HepG2 (cell line): Measurements from ENCODE around the gene SCAANT1. TPM values are rescaled to one million over a fixed set of nuclear protein-coding genes. Genes with fewer than 3 reads are reported as not detected.
A peak's percentile ranks its signal among the peaks of the same experiment; 100 is the strongest.

ENCODE experiments used
- ASH2L ChIP-seq: fragments of 300-600, 200-600 bp; sonication (generic); IDR thresholded peaks from 2 replicates; pipeline ENCODE4 v1.7.0; 2017; ENCODE audit warnings: low read depth, mild to moderate bottlenecking, moderate library complexity, mixed read lengths, low read length; ENCODE audit not compliant: insufficient read length
- EED ChIP-seq: sonication (generic); formaldehyde crosslinking; IDR thresholded peaks from 2 replicates; pipeline ENCODE4 v1.5.0; 2020; ENCODE audit warnings: mild to moderate bottlenecking, missing genetic modification reagents
- MED13 ChIP-seq: sonication (generic); formaldehyde crosslinking; IDR thresholded peaks from 2 replicates; pipeline ENCODE4 v1.5.0; 2020; ENCODE audit warnings: missing genetic modification reagents
- NCOA2 ChIP-seq: sonication (generic); formaldehyde crosslinking; IDR thresholded peaks from 2 replicates; pipeline ENCODE4 v1.8.0; 2022; ENCODE audit warnings: inconsistent platforms
- NR2C2 ChIP-seq: sonication (generic); formaldehyde crosslinking; IDR thresholded peaks from 2 replicates; pipeline ENCODE4 v1.4.0; 2020; ENCODE audit warnings: missing genetic modification reagents, mild to moderate bottlenecking, moderate library complexity, borderline replicate concordance
- PCBP1 ChIP-seq: fragments of 200-400 bp; formaldehyde crosslinking; IDR thresholded peaks from 2 replicates; pipeline ENCODE4 v1.6.1; 2017; ENCODE audit warnings: mild to moderate bottlenecking, low read depth, low read length, borderline replicate concordance
- SPEN ChIP-seq: sonication (generic); formaldehyde crosslinking; IDR thresholded peaks from 2 replicates; pipeline ENCODE4 v1.5.1; 2020; ENCODE audit warnings: low read depth, mild to moderate bottlenecking, missing genetic modification reagents
- YY1 ChIP-seq: IDR thresholded peaks from 2 replicates; pipeline ENCODE4 v1.6.1; 2011; ENCODE audit warnings: low read length, low read depth, moderate library complexity, mild to moderate bottlenecking; ENCODE audit not compliant: insufficient read depth, insufficient replicate concordance
- ZNF17 ChIP-seq: sonication (generic); formaldehyde crosslinking; IDR thresholded peaks from 2 replicates; pipeline ENCODE4 v1.5.0; 2020; ENCODE audit warnings: mild to moderate bottlenecking, missing genetic modification reagents
- ZNF232 ChIP-seq: sonication (generic); formaldehyde crosslinking; IDR thresholded peaks from 2 replicates; pipeline ENCODE4 v1.4.0; 2020; ENCODE audit warnings: missing genetic modification reagents, borderline replicate concordance
- ZNF264 ChIP-seq: sonication (generic); formaldehyde crosslinking; IDR thresholded peaks from 2 replicates; pipeline ENCODE4 v1.4.0; 2020; ENCODE audit warnings: missing genetic modification reagents
- ZNF563 ChIP-seq: sonication (generic); formaldehyde crosslinking; IDR thresholded peaks from 2 replicates; pipeline ENCODE4 v1.8.0; 2022; ENCODE audit warnings: mild to moderate bottlenecking, moderate library complexity, missing genetic modification reagents
- ZNF674 ChIP-seq: sonication (generic); formaldehyde crosslinking; IDR thresholded peaks from 2 replicates; pipeline ENCODE4 v1.5.0; 2020; ENCODE audit warnings: low read depth, mild to moderate bottlenecking, missing genetic modification reagents
- polyA plus RNA-seq, 8 experiments: library from polyadenylated mRNA; depleted of rRNA in 3 of 8; stranded (reverse) in 7 of 8; unstranded in 1 of 8; fragments of >200 nt; fragmentation: Illumina TruSeq in 4 of 8; extraction: Trizol in 4 of 8; gene quantifications; 2 replicates each; pipeline versions ENCODE4 v1.2.1 to v1.2.3, GENCODE V29; 2011 to 2016; ENCODE audit warnings: low read depth in 4 of 8, missing spikeins in 1 of 8, mixed read lengths in 1 of 8; ENCODE audit not compliant: insufficient read depth in 1 of 8
- total RNA-seq, 5 experiments: library from RNA; depleted of rRNA; stranded (reverse); fragments of >200 nt; fragmentation: Illumina TruSeq; extraction: Trizol; gene quantifications; 2 replicates each; pipeline ENCODE4 v1.2.3, GENCODE V29; 2016; ENCODE audit warnings: low read depth in 1 of 5
- TF ChIP-seq, protein P1 (sequence below): IDR thresholded peaks from 2 replicates; pipeline ENCODE4 v1.6.1; 2012; ENCODE audit warnings: inconsistent platforms
- TF ChIP-seq, protein P2 (sequence below): sonication (generic); formaldehyde crosslinking; IDR thresholded peaks from 2 replicates; pipeline ENCODE4 v1.5.0; 2020; ENCODE audit warnings: mild to moderate bottlenecking, missing genetic modification reagents, moderate library complexity
- TF ChIP-seq, protein P3 (sequence below): sonication (generic); formaldehyde crosslinking; IDR thresholded peaks from 2 replicates; pipeline ENCODE4 v1.9.0; 2021; ENCODE audit warnings: missing genetic modification reagents, borderline replicate concordance
- TF ChIP-seq, protein P4 (sequence below): sonication (generic); formaldehyde crosslinking; IDR thresholded peaks from 2 replicates; pipeline ENCODE4 v1.4.0; 2020; ENCODE audit warnings: missing genetic modification reagents, borderline replicate concordance
- TF ChIP-seq, protein P5 (sequence below): IDR thresholded peaks from 2 replicates; pipeline ENCODE4 v1.6.1; 2018; ENCODE audit warnings: missing genetic modification reagents, mild to moderate bottlenecking, missing compliant biosample characterization

Gene SCAANT1
- total and polyA plus RNA-seq, 2 of the 13 experiments (the other 11 are each of a cell fraction or from before 2014, with no cell fraction given) = not detected

DNA sequence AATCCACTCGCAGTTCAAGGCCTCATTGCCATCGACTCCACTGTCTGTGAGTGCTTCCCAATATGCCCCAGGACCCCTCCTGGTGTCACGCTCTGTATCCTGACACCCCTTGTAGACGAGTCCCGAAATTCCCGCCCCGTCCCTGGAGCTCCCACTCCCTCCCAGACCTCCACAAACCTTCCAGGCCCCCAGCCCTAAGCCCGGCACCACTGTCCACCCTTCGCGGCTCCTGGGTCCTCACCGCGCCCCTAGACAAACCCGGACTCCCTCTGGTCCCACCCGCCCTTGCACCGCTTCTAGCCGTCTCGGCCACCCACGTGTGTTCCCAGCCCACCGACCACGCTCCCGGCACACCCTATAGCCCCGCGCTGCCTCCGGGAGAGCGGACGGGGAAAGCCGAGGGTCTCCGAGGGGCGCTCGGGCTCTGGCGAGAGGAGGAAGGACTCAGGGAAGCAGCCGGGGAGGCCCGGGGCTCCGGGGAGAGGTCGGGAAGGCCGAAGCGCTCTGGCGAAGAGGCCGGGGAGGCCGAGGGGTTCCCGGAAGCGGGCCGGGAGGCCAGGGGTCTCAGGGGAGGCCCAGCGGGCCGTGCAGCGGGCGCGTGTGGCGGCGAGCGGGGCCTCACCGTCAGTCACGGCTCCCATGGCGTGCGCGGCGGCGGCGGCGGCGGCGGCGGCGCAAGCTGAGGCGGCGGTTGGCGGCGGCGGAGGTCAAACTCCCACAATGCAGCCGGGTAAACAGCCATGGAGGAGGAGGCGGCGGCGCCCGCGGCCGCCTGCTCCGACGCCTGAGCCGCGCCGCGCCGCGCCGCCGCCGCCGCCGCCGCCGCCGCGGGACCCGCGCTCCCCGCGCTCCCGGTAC, 48.8 kb downstream of the SCAANT1 start, which contains the start of the genes ATXN7 and THOC7 (continued):
- TF ChIP-seq ZNF264 (CRISPR knock-in tag) = no peak
- no peak for TF ChIP-seq ZNF17 (CRISPR knock-in tag)
- no peak for TF ChIP-seq MED13 (CRISPR knock-in tag)
- TF ChIP-seq ZNF232 (CRISPR knock-in tag) = 0 out of 2 replicates have a peak, but pooled peaks have one; percentile 60
- 0 out of 2 replicates have a peak, but pooled peaks have one; percentile 30 for TF ChIP-seq PCBP1
- peak; percentile 75 for TF ChIP-seq YY1
- 0 out of 2 replicates have a peak, but pooled peaks have one; percentile 32 for TF ChIP-seq EED
- TF ChIP-seq ZNF674 = 0 out of 2 replicates have a peak, but pooled peaks have one; percentile 23
- TF ChIP-seq, protein P1, sequence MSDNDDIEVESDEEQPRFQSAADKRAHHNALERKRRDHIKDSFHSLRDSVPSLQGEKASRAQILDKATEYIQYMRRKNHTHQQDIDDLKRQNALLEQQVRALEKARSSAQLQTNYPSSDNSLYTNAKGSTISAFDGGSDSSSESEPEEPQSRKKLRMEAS = peak; percentile 42; the same call in 1 of the 2 replicates
- TF ChIP-seq ASH2L = peak; percentile 75
- no peak for TF ChIP-seq NCOA2 (CRISPR knock-in tag)
- TF ChIP-seq, protein P2, sequence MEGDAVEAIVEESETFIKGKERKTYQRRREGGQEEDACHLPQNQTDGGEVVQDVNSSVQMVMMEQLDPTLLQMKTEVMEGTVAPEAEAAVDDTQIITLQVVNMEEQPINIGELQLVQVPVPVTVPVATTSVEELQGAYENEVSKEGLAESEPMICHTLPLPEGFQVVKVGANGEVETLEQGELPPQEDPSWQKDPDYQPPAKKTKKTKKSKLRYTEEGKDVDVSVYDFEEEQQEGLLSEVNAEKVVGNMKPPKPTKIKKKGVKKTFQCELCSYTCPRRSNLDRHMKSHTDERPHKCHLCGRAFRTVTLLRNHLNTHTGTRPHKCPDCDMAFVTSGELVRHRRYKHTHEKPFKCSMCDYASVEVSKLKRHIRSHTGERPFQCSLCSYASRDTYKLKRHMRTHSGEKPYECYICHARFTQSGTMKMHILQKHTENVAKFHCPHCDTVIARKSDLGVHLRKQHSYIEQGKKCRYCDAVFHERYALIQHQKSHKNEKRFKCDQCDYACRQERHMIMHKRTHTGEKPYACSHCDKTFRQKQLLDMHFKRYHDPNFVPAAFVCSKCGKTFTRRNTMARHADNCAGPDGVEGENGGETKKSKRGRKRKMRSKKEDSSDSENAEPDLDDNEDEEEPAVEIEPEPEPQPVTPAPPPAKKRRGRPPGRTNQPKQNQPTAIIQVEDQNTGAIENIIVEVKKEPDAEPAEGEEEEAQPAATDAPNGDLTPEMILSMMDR (CRISPR knock-in tag) = no peak
- peak; percentile 41; the same call in 1 of the 2 replicates for TF ChIP-seq SPEN (CRISPR knock-in tag)
- peak; percentile 34 for TF ChIP-seq ZNF563 (CRISPR knock-in tag)
- TF ChIP-seq NR2C2 (CRISPR knock-in tag) = peak; percentile 70; the same call in 1 of the 2 replicates
- TF ChIP-seq, protein P3, sequence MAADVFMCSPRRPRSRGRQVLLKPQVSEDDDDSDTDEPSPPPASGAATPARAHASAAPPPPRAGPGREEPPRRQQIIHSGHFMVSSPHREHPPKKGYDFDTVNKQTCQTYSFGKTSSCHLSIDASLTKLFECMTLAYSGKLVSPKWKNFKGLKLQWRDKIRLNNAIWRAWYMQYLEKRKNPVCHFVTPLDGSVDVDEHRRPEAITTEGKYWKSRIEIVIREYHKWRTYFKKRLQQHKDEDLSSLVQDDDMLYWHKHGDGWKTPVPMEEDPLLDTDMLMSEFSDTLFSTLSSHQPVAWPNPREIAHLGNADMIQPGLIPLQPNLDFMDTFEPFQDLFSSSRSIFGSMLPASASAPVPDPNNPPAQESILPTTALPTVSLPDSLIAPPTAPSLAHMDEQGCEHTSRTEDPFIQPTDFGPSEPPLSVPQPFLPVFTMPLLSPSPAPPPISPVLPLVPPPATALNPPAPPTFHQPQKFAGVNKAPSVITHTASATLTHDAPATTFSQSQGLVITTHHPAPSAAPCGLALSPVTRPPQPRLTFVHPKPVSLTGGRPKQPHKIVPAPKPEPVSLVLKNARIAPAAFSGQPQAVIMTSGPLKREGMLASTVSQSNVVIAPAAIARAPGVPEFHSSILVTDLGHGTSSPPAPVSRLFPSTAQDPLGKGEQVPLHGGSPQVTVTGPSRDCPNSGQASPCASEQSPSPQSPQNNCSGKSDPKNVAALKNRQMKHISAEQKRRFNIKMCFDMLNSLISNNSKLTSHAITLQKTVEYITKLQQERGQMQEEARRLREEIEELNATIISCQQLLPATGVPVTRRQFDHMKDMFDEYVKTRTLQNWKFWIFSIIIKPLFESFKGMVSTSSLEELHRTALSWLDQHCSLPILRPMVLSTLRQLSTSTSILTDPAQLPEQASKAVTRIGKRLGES (CRISPR knock-in tag) = peak; percentile 52; the same call in 1 of the 2 replicates
- TF ChIP-seq, protein P4, sequence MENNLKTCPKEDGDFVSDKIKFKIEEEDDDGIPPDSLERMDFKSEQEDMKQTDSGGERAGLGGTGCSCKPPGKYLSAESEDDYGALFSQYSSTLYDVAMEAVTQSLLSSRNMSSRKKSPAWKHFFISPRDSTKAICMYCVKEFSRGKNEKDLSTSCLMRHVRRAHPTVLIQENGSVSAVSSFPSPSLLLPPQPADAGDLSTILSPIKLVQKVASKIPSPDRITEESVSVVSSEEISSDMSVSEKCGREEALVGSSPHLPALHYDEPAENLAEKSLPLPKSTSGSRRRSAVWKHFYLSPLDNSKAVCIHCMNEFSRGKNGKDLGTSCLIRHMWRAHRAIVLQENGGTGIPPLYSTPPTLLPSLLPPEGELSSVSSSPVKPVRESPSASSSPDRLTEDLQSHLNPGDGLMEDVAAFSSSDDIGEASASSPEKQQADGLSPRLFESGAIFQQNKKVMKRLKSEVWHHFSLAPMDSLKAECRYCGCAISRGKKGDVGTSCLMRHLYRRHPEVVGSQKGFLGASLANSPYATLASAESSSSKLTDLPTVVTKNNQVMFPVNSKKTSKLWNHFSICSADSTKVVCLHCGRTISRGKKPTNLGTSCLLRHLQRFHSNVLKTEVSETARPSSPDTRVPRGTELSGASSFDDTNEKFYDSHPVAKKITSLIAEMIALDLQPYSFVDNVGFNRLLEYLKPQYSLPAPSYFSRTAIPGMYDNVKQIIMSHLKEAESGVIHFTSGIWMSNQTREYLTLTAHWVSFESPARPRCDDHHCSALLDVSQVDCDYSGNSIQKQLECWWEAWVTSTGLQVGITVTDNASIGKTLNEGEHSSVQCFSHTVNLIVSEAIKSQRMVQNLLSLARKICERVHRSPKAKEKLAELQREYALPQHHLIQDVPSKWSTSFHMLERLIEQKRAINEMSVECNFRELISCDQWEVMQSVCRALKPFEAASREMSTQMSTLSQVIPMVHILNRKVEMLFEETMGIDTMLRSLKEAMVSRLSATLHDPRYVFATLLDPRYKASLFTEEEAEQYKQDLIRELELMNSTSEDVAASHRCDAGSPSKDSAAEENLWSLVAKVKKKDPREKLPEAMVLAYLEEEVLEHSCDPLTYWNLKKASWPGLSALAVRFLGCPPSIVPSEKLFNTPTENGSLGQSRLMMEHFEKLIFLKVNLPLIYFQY (CRISPR knock-in tag) = no peak
- TF ChIP-seq, protein P5, sequence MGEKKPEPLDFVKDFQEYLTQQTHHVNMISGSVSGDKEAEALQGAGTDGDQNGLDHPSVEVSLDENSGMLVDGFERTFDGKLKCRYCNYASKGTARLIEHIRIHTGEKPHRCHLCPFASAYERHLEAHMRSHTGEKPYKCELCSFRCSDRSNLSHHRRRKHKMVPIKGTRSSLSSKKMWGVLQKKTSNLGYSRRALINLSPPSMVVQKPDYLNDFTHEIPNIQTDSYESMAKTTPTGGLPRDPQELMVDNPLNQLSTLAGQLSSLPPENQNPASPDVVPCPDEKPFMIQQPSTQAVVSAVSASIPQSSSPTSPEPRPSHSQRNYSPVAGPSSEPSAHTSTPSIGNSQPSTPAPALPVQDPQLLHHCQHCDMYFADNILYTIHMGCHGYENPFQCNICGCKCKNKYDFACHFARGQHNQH (CRISPR knock-in tag) = peak; percentile 39; the same call in 1 of the 2 replicates
